ENCODE measurements around the gene LPAR4. TPM values are rescaled to one million over a fixed set of nuclear protein-coding genes. Genes with fewer than 3 reads are reported as not detected.
A peak's percentile ranks its signal among the peaks of the same experiment; 100 is the strongest.

LPAR4 gene, protein sequence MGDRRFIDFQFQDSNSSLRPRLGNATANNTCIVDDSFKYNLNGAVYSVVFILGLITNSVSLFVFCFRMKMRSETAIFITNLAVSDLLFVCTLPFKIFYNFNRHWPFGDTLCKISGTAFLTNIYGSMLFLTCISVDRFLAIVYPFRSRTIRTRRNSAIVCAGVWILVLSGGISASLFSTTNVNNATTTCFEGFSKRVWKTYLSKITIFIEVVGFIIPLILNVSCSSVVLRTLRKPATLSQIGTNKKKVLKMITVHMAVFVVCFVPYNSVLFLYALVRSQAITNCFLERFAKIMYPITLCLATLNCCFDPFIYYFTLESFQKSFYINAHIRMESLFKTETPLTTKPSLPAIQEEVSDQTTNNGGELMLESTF
- polyA plus RNA-seq (2.8 and 4.3 TPM in 2 replicates), polyA minus RNA-seq (3.4 and 5.4 TPM in 2 replicates)

DNA sequence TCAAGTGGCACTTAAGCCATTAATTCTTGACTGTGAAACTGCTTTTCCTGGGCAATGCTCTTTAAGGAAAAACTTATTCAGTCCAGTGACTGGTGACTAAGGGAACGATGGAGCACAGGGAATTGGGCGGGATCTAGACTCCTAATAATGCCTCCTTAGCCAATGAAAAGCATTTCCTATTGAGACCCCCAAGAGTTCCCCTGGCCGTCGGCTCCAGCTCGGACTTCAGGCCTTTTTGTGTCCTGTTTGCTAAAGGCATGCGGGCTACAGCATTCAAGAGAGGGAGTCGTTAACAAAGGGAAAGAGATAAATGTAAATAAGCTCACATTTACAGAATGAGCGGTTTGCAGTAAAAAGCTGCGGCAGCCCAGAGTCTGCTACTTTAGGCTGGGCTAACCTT is at the start of gene LPAR4:
LPAR4 (plus strand) TSS at position 232 of the 400 bp plus-strand sequence. CDS start 7,150 bp downstream, outside the sequence.
- no peak for TF ChIP-seq SMC3 (conservative IDR thresholded peaks at IDR 0.05; ENCODE audit: poor library complexity)
- no peak for TF ChIP-seq POLR2AphosphoS5 (IDR thresholded peaks at IDR 0.05)
- TF ChIP-seq EZH2 (IDR thresholded peaks at IDR 0.05; ENCODE audit: borderline replicate concordance, insufficient read depth, low read length, poor library complexity, severe bottlenecking), result no peak
- TF ChIP-seq, protein P1, sequence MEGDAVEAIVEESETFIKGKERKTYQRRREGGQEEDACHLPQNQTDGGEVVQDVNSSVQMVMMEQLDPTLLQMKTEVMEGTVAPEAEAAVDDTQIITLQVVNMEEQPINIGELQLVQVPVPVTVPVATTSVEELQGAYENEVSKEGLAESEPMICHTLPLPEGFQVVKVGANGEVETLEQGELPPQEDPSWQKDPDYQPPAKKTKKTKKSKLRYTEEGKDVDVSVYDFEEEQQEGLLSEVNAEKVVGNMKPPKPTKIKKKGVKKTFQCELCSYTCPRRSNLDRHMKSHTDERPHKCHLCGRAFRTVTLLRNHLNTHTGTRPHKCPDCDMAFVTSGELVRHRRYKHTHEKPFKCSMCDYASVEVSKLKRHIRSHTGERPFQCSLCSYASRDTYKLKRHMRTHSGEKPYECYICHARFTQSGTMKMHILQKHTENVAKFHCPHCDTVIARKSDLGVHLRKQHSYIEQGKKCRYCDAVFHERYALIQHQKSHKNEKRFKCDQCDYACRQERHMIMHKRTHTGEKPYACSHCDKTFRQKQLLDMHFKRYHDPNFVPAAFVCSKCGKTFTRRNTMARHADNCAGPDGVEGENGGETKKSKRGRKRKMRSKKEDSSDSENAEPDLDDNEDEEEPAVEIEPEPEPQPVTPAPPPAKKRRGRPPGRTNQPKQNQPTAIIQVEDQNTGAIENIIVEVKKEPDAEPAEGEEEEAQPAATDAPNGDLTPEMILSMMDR (IDR thresholded peaks at IDR 0.05; ENCODE audit: poor library complexity, severe bottlenecking), result no peak
- TF ChIP-seq TAF1 (IDR thresholded peaks at IDR 0.05; ENCODE audit: low read depth), result no peak
- TF ChIP-seq, protein P2, sequence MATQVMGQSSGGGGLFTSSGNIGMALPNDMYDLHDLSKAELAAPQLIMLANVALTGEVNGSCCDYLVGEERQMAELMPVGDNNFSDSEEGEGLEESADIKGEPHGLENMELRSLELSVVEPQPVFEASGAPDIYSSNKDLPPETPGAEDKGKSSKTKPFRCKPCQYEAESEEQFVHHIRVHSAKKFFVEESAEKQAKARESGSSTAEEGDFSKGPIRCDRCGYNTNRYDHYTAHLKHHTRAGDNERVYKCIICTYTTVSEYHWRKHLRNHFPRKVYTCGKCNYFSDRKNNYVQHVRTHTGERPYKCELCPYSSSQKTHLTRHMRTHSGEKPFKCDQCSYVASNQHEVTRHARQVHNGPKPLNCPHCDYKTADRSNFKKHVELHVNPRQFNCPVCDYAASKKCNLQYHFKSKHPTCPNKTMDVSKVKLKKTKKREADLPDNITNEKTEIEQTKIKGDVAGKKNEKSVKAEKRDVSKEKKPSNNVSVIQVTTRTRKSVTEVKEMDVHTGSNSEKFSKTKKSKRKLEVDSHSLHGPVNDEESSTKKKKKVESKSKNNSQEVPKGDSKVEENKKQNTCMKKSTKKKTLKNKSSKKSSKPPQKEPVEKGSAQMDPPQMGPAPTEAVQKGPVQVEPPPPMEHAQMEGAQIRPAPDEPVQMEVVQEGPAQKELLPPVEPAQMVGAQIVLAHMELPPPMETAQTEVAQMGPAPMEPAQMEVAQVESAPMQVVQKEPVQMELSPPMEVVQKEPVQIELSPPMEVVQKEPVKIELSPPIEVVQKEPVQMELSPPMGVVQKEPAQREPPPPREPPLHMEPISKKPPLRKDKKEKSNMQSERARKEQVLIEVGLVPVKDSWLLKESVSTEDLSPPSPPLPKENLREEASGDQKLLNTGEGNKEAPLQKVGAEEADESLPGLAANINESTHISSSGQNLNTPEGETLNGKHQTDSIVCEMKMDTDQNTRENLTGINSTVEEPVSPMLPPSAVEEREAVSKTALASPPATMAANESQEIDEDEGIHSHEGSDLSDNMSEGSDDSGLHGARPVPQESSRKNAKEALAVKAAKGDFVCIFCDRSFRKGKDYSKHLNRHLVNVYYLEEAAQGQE (IDR thresholded peaks at IDR 0.05; ENCODE audit: borderline replicate concordance), result no peak
- Histone ChIP-seq H3K36me3 (ENCODE audit: insufficient read depth, low read length) (no peaks in the 10 kb centered on the region), H3K4me2 (ENCODE audit: low read length) (peak within 1 kb of the TSS; percentile 8), H3K9me3 (ENCODE audit: low read length) (no peaks in the 10 kb centered on the region), H3K27me3 (ENCODE audit: insufficient read depth, low read depth, low read length) (no peaks in the 10 kb centered on the region), H4K20me1 (ENCODE audit: insufficient read depth) (no peaks in the 10 kb centered on the region), H3K79me2 (replicated peaks; ENCODE audit: insufficient read depth, low read length) (peaks cover 23% of the 10 kb centered on the region), H3F3A (ENCODE audit: insufficient read depth, low read length, poor library complexity, severe bottlenecking) (no peaks in the 10 kb centered on the region), H3K9ac (ENCODE audit: low read length) (peak within 1 kb of the TSS; percentile 9), H3K9me2 (ENCODE audit: insufficient read depth, low read length) (no peaks in the 10 kb centered on the region), H3K27ac (ENCODE audit: low read length) (peak within 1 kb of the TSS; percentile 24), H3K4me3 (ENCODE audit: low read length) (peak within 1 kb of the TSS; percentile 61), H2AFZ (ENCODE audit: low read depth, low read length) (no peak within 1 kb of the TSS)

DNA sequence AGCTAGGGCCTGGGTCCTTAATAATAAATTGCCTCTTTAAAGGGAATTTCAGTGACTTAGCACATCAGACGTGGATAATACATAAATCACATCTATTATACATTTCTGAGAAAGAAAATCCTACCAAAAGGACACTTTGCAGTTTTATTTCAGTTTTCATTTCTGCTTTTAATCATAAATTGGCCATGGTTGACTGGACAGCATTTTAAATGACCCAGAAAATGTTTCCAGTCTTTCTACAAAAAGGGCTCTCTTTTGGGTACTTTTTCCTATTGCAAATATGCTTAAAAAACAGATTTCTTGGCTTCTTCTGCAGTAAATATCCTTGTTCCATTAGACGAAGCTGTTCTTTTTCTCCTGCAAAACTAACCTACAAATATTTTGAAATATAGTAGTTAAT is 41.4 kb upstream of the LPAR4 start:
- H3F3A ChIP-seq (ENCODE audit: insufficient read depth, low read length, poor library complexity, severe bottlenecking), result no peaks in the 10 kb centered on the region
- TF ChIP-seq, protein P2 (IDR thresholded peaks at IDR 0.05; ENCODE audit: borderline replicate concordance), result no peak
- TF ChIP-seq MXI1 (conservative IDR thresholded peaks at IDR 0.05; ENCODE audit: poor library complexity, severe bottlenecking), result no peak
- TF ChIP-seq, protein P1 (IDR thresholded peaks at IDR 0.05; ENCODE audit: poor library complexity, severe bottlenecking), result no peak
- TF ChIP-seq EP300 (conservative IDR thresholded peaks at IDR 0.05; ENCODE audit: poor library complexity, severe bottlenecking), result no peak
- no peak for TF ChIP-seq EZH2 (IDR thresholded peaks at IDR 0.05; ENCODE audit: borderline replicate concordance, insufficient read depth, low read length, poor library complexity, severe bottlenecking)
- no peak for TF ChIP-seq SMC3 (conservative IDR thresholded peaks at IDR 0.05; ENCODE audit: poor library complexity)
- no peak for TF ChIP-seq POLR2AphosphoS5 (IDR thresholded peaks at IDR 0.05)
- no peak for TF ChIP-seq TAF1 (IDR thresholded peaks at IDR 0.05; ENCODE audit: low read depth)
- no peak for TF ChIP-seq RAD21 (conservative IDR thresholded peaks at IDR 0.05)
- no peak overlapping the region for H2AFZ ChIP-seq (ENCODE audit: low read depth, low read length)
- no peak overlapping the region for H3K9ac ChIP-seq (ENCODE audit: low read length)
- H3K27me3 ChIP-seq (ENCODE audit: insufficient read depth, low read depth, low read length), result no peaks in the 10 kb centered on the region
- H3K9me3 ChIP-seq (ENCODE audit: low read length), result no peaks in the 10 kb centered on the region
- H3K27ac ChIP-seq (ENCODE audit: low read length), result no peak overlapping the region
- H3K36me3 ChIP-seq (ENCODE audit: insufficient read depth, low read length), result no peaks in the 10 kb centered on the region
- no peaks in the 10 kb centered on the region for H3K9me2 ChIP-seq (ENCODE audit: insufficient read depth, low read length)
- no peak overlapping the region for H3K4me2 ChIP-seq (ENCODE audit: low read length)
- no peaks in the 10 kb centered on the region for H4K20me1 ChIP-seq (ENCODE audit: insufficient read depth)
- no peak overlapping the region for H3K4me3 ChIP-seq (ENCODE audit: low read length)
- no peaks in the 10 kb centered on the region for H3K79me2 ChIP-seq (replicated peaks; ENCODE audit: insufficient read depth, low read length)

All from neural cell (in vitro differentiated cells).